Prostate gland (tissue), 2 donors: ENCODE measurements around the gene PTGES.

Experiments
- CTCF ChIP-seq, 4 experiments: fragments of 200-600 bp in 2 of 4; fragments of 450-650 bp in 2 of 4; sonication (generic) in 2 of 4; IDR thresholded peaks; 1 replicate in 3 of 4; 2 replicates in 1 of 4; pipeline ENCODE4 v1.5.1; 2016 to 2019; ENCODE audit warnings: antibody characterized with exemption in 4 of 4, mild to moderate bottlenecking in 2 of 4, moderate library complexity in 2 of 4
- POLR2A ChIP-seq: fragments of 450-650 bp; IDR thresholded peaks from one replicate; pipeline ENCODE4 v1.6.1; 2016; ENCODE audit warnings: antibody characterized with exemption, mild to moderate bottlenecking

- no peak for TF ChIP-seq CTCF (IDR thresholded peaks at IDR 0.05)
- no peak for TF ChIP-seq POLR2A
These were observed 33.0 kb upstream of the PTGES start for GRCh38 chr9:129785866-129786265.
